Measurements from ENCODE around the gene STRA8.

The STRA8 gene

GRCh38 chr7:135195156-135195555 lies 38.5 kb upstream of the STRA8 start:
- TF ChIP-seq, protein P1, sequence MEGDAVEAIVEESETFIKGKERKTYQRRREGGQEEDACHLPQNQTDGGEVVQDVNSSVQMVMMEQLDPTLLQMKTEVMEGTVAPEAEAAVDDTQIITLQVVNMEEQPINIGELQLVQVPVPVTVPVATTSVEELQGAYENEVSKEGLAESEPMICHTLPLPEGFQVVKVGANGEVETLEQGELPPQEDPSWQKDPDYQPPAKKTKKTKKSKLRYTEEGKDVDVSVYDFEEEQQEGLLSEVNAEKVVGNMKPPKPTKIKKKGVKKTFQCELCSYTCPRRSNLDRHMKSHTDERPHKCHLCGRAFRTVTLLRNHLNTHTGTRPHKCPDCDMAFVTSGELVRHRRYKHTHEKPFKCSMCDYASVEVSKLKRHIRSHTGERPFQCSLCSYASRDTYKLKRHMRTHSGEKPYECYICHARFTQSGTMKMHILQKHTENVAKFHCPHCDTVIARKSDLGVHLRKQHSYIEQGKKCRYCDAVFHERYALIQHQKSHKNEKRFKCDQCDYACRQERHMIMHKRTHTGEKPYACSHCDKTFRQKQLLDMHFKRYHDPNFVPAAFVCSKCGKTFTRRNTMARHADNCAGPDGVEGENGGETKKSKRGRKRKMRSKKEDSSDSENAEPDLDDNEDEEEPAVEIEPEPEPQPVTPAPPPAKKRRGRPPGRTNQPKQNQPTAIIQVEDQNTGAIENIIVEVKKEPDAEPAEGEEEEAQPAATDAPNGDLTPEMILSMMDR (IDR thresholded peaks at IDR 0.05; ENCODE audit: insufficient read depth, low read depth, low read length, missing control alignments) = no peak
- DNase-seq (ENCODE audit: low read depth) = no peak
- H3K4me3 ChIP-seq (ENCODE audit: low read depth, low read length) = no peak overlapping the region

- TF ChIP-seq, protein P1 (IDR thresholded peaks at IDR 0.05; ENCODE audit: insufficient read depth, low read depth, low read length, missing control alignments) = no peak
- no peak for DNase-seq (ENCODE audit: low read depth)
Observed at GRCh38 chr7:135195968-135196629, 37.5 kb upstream of the STRA8 start.

DNA sequence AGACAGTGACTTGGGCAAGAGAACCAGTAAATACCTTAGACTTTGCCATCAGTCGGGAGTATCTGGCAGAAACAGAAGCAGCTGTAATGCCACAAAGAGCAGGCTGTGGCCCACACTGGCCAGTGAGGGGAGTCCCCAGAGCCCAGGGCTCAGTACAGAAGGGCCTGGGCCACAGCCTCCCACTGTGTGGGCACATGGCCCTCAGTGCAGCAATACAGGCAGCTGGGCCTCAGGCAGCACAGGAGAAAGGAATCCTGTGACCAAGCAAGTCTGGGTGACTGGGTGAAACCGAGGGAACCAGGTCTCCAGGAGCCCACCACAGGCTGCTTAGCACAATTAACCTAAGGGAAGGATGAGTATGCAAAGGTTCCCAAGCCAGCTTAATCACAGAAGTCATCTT lies 36.3 kb upstream of the STRA8 start:
- DNase-seq (ENCODE audit: low read depth) = no peak
- H3K4me3 ChIP-seq (ENCODE audit: low read depth, low read length) = no peak overlapping the region
- TF ChIP-seq, protein P1 (IDR thresholded peaks at IDR 0.05; ENCODE audit: insufficient read depth, low read depth, low read length, missing control alignments) = no peak

More at GRCh38 chr7:135195968-135196629, 37.5 kb upstream of the STRA8 start:
- H3K4me3 ChIP-seq (ENCODE audit: low read depth, low read length) = no peak overlapping the region

DNA sequence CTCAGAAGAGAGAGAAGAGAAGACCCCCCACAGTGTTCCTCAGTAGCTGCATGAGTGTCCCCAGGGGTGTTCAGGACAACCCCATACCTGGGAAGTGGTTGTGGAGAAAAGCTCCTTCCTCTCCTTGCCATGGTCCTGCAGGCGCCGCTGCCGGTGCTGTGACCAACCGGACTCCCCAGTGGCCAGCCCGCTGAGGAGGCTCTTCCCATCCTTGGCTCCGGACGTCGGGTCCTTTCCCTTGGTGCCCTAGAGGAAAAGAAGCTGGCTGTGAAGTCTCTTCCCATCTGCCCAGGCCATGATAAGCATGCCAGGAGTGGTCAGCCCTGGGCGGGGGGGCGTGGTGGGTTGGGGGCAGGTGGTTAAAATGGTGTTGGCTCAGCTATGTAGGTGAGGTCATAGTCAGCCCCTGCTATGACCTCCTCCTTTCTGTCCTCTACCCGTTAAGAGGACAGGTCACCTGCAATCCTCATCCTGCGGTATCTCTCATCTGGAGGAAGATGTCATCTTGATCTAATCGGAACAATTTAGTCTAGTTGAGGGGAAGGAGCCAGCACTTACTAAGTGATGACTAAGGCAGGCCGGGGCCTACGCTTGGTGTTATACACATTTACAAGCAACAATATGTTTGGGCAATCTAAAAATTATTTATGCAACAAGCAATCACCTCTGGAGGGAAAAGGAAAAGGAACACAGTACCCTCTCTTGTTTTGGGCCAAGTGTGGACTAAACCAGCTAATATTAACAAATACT lies 35.6 kb upstream of the STRA8 start:
- no peak for DNase-seq (ENCODE audit: low read depth)
- H3K4me3 ChIP-seq (ENCODE audit: low read depth, low read length) = no peak overlapping the region
- TF ChIP-seq, protein P1 (IDR thresholded peaks at IDR 0.05; ENCODE audit: insufficient read depth, low read depth, low read length, missing control alignments) = no peak

- TF ChIP-seq, protein P1 (IDR thresholded peaks at IDR 0.05; ENCODE audit: insufficient read depth, low read depth, low read length, missing control alignments) = no peak
- DNase-seq (ENCODE audit: low read depth) = no peak
Observed at GRCh38 chr7:135199439-135199838, 34.2 kb upstream of the STRA8 start.

GRCh38 chr7:135200821-135201331 lies 32.8 kb upstream of the STRA8 start:
- DNase-seq (ENCODE audit: low read depth) = no peak
- H3K4me3 ChIP-seq (ENCODE audit: low read depth, low read length) = no peak overlapping the region
- TF ChIP-seq, protein P1 (IDR thresholded peaks at IDR 0.05; ENCODE audit: insufficient read depth, low read depth, low read length, missing control alignments) = no peak

More at GRCh38 chr7:135199439-135199838, 34.2 kb upstream of the STRA8 start:
- H3K4me3 ChIP-seq (ENCODE audit: low read depth, low read length) = no peak overlapping the region

All from GM12865 (cell line).